ENCODE measurements around the gene METTL22. TPM values are rescaled to one million over a fixed set of nuclear protein-coding genes. Genes with fewer than 3 reads are reported as not detected.

Gene METTL22
- total and polyA plus RNA-seq, 10 of the 15 experiments (the other 5 are each of a cell fraction or from before 2014, with no cell fraction given) = 6.4 to 34.7 (median 18.8) TPM

- CTCF ChIA-PET = no interaction called here
- Histone ChIP-seq H3K36me3 (ENCODE audit: control insufficient read depth in 2 of 2, insufficient read depth in 2 of 2, low read length in 1 of 2) (no peaks in the 10 kb centered on the region), H3K27ac (ENCODE audit: control insufficient read depth, insufficient read depth) (no peak overlapping the region), H3K27me3 (replicated peaks in 1 of 2; ENCODE audit: control insufficient read depth in 2 of 2, insufficient read depth in 2 of 2, low read length in 1 of 2) (no peaks in the 10 kb centered on the region), H3K4me3 (no peak overlapping the region), H3K9ac (ENCODE audit: control insufficient read depth, insufficient read depth, low read length) (no peak overlapping the region), H3K79me2 (ENCODE audit: control insufficient read depth, insufficient read depth, low read length) (no peaks in the 10 kb centered on the region), H3K9me3 (replicated peaks; ENCODE audit: control insufficient read depth, insufficient read depth, low read length) (no peaks in the 10 kb centered on the region), H4K20me1 (ENCODE audit: control insufficient read depth, insufficient read depth) (no peaks in the 10 kb centered on the region), H3K4me1 (ENCODE audit: control insufficient read depth, insufficient read depth, low read length) (no peaks in the 10 kb centered on the region), H3K4me2 (ENCODE audit: control insufficient read depth, insufficient read depth) (no peak overlapping the region), H2AFZ (ENCODE audit: control insufficient read depth, low read depth, low read length) (no peak overlapping the region)
- intact Hi-C loops (cut with micrococcal nuclease; ENCODE audit: unreplicated experiment) = no loop called here
- POLR2A ChIA-PET = no interaction called here
- no peak for ATAC-seq
- FAIRE-seq = no peak
- no TSS peak for BruUV-seq (replicated peaks)
- SMC1A ChIA-PET (ENCODE audit: uncharacterized antibody, unreplicated experiment) = no interaction called here
- TF ChIP-seq RCOR1 (conservative IDR thresholded peaks at IDR 0.05; ENCODE audit: low read depth, low read length) (no peak), ZSCAN29 (IDR thresholded peaks at IDR 0.05) (no peak), SMC3 (IDR thresholded peaks at IDR 0.05; ENCODE audit: borderline replicate concordance, low read length) (no peak)
- 75% methylated on average over 12 of the region's 12 CpGs for WGBS (ENCODE audit: insufficient coverage, insufficient replicate concordance, low lambda C conversion rate, missing lambda C conversion rate)
- RAD21 ChIA-PET (ENCODE audit: unreplicated experiment) = no interaction called here
- DNase-seq (ENCODE audit: low read depth, low spot score) = no peak
- in situ Hi-C loops (cut with MboI) = no loop called here
These were observed 75.4 kb downstream of the METTL22 start for GRCh38 chr16:8696880-8697279.

- ChIA-PET POLR2A (no interaction called here), RAD21 (ENCODE audit: unreplicated experiment) (no interaction called here), SMC1A (ENCODE audit: uncharacterized antibody, unreplicated experiment) (no interaction called here), CTCF (no interaction called here)
- Histone ChIP-seq H3K4me1 (ENCODE audit: control insufficient read depth, insufficient read depth, low read length) (no peaks in the 10 kb centered on the region), H3K27me3 (replicated peaks in 1 of 2; ENCODE audit: control insufficient read depth in 2 of 2, insufficient read depth in 2 of 2, low read length in 1 of 2) (no peaks in the 10 kb centered on the region), H3K79me2 (ENCODE audit: control insufficient read depth, insufficient read depth, low read length) (no peaks in the 10 kb centered on the region), H4K20me1 (ENCODE audit: control insufficient read depth, insufficient read depth) (no peaks in the 10 kb centered on the region), H3K27ac (ENCODE audit: control insufficient read depth, insufficient read depth) (no peak overlapping the region), H2AFZ (ENCODE audit: control insufficient read depth, low read depth, low read length) (no peak overlapping the region), H3K4me3 (no peak overlapping the region), H3K36me3 (ENCODE audit: control insufficient read depth in 2 of 2, insufficient read depth in 2 of 2, low read length in 1 of 2) (no peaks in the 10 kb centered on the region), H3K9ac (ENCODE audit: control insufficient read depth, insufficient read depth, low read length) (no peak overlapping the region), H3K9me3 (replicated peaks; ENCODE audit: control insufficient read depth, insufficient read depth, low read length) (no peaks in the 10 kb centered on the region), H3K4me2 (ENCODE audit: control insufficient read depth, insufficient read depth) (no peak overlapping the region)
- DNase-seq (ENCODE audit: low read depth, low spot score) = no peak
- no peak for FAIRE-seq
- intact Hi-C loops (cut with micrococcal nuclease; ENCODE audit: unreplicated experiment) = no loop called here
- in situ Hi-C loops (cut with MboI) = no loop called here
- WGBS (ENCODE audit: insufficient coverage, insufficient replicate concordance, low lambda C conversion rate, missing lambda C conversion rate) = 40% methylated on average over 2 of the region's 3 CpGs
- BruUV-seq (replicated peaks) = no TSS peak
- no peak for ATAC-seq
- no peak for TF ChIP-seq TBL1XR1 (IDR thresholded peaks at IDR 0.05; ENCODE audit: low read depth, low read length)
- TF ChIP-seq BRCA1 (IDR thresholded peaks at IDR 0.05; ENCODE audit: low read depth, low read length) = no peak
- TF ChIP-seq CREM (IDR thresholded peaks at IDR 0.05; ENCODE audit: low read depth) = no peak
- no peak for TF ChIP-seq CREB1 (IDR thresholded peaks at IDR 0.05; ENCODE audit: low read depth)
- no peak for TF ChIP-seq NFIC (IDR thresholded peaks at IDR 0.05; ENCODE audit: low read depth, low read length)
- no peak for TF ChIP-seq EED (IDR thresholded peaks at IDR 0.05; ENCODE audit: low read depth)
- TF ChIP-seq, protein P1, sequence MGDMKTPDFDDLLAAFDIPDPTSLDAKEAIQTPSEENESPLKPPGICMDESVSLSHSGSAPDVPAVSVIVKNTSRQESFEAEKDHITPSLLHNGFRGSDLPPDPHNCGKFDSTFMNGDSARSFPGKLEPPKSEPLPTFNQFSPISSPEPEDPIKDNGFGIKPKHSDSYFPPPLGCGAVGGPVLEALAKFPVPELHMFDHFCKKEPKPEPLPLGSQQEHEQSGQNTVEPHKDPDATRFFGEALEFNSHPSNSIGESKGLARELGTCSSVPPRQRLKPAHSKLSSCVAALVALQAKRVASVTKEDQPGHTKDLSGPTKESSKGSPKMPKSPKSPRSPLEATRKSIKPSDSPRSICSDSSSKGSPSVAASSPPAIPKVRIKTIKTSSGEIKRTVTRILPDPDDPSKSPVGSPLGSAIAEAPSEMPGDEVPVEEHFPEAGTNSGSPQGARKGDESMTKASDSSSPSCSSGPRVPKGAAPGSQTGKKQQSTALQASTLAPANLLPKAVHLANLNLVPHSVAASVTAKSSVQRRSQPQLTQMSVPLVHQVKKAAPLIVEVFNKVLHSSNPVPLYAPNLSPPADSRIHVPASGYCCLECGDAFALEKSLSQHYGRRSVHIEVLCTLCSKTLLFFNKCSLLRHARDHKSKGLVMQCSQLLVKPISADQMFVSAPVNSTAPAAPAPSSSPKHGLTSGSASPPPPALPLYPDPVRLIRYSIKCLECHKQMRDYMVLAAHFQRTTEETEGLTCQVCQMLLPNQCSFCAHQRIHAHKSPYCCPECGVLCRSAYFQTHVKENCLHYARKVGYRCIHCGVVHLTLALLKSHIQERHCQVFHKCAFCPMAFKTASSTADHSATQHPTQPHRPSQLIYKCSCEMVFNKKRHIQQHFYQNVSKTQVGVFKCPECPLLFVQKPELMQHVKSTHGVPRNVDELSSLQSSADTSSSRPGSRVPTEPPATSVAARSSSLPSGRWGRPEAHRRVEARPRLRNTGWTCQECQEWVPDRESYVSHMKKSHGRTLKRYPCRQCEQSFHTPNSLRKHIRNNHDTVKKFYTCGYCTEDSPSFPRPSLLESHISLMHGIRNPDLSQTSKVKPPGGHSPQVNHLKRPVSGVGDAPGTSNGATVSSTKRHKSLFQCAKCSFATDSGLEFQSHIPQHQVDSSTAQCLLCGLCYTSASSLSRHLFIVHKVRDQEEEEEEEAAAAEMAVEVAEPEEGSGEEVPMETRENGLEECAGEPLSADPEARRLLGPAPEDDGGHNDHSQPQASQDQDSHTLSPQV (IDR thresholded peaks at IDR 0.05) = no peak
- no peak for TF ChIP-seq PKNOX1 (IDR thresholded peaks at IDR 0.05)
- TF ChIP-seq RCOR1 (conservative IDR thresholded peaks at IDR 0.05; ENCODE audit: low read depth, low read length) = no peak
- no peak for TF ChIP-seq HDAC6 (IDR thresholded peaks at IDR 0.05; ENCODE audit: unreplicated experiment)
- no peak for TF ChIP-seq FOS (IDR thresholded peaks at IDR 0.05; ENCODE audit: borderline replicate concordance, extremely low read depth, insufficient read length)
- TF ChIP-seq USF1 (IDR thresholded peaks at IDR 0.05; ENCODE audit: borderline replicate concordance, extremely low read length, insufficient read depth, low read depth, low read length) = no peak
These were observed 76.5 kb downstream of the METTL22 start for GRCh38 chr16:8697965-8698364.

Measured in GM12878 (cell line).